MCF 10A (cell line): ENCODE data around the gene RPL29. TPM values are rescaled to one million over a fixed set of nuclear protein-coding genes. Genes with fewer than 3 reads are reported as not detected.

Experiments used
- BruUV-seq: library from RNA; stranded (reverse); fragments of 400-500 nt; replicated peaks from 2 replicates; lab custom pipeline; 2021; lab: Mats Ljungman, UMichigan
- CTCF ChIA-PET: fragments of 300-600 bp; sonication (Branson Sonifier 250); formaldehyde crosslinking; extraction: SDS; loops from one replicate; lab custom pipeline; 2021; ENCODE audit warnings: antibody characterized with exemption, inconsistent platforms; lab: Yijun Ruan, JAX
- POLR2A ChIA-PET: fragments of 300-600, 350-650 bp; sonication (Branson Sonifier 250); formaldehyde crosslinking; extraction: SDS; loops from one replicate; lab custom pipeline; 2020; ENCODE audit warnings: antibody characterized with exemption, inconsistent platforms; lab: Yijun Ruan, JAX
- DNase-seq: peaks from one replicate; pipeline ENCODE4 v3.0.0-alpha.2; 2018; ENCODE audit not compliant: unreplicated experiment
- H3K27ac Mint-ChIP-seq: one replicate; pipeline ENCODE4 v1.8.0; 2022; ENCODE audit warnings: mild to moderate bottlenecking, low read depth, mixed read lengths; ENCODE audit not compliant: unreplicated experiment
- H3K27me3 Mint-ChIP-seq: one replicate; pipeline ENCODE4 v1.8.0; 2022; ENCODE audit warnings: mixed read lengths; ENCODE audit not compliant: insufficient read depth, unreplicated experiment
- H3K36me3 Mint-ChIP-seq: one replicate; pipeline ENCODE4 v1.8.0; 2022; ENCODE audit warnings: mild to moderate bottlenecking, moderate library complexity, mixed read lengths; ENCODE audit not compliant: insufficient read depth, unreplicated experiment
- H3K4me1 Mint-ChIP-seq: one replicate; pipeline ENCODE4 v1.8.0; 2022; ENCODE audit warnings: mixed read lengths; ENCODE audit not compliant: insufficient read depth, unreplicated experiment
- H3K4me3 Mint-ChIP-seq: one replicate; pipeline ENCODE4 v1.8.0; 2022; ENCODE audit warnings: mild to moderate bottlenecking, moderate library complexity, mixed read lengths; ENCODE audit not compliant: unreplicated experiment
- H3K9me3 Mint-ChIP-seq: one replicate; pipeline ENCODE4 v1.8.0; 2022; ENCODE audit warnings: mixed read lengths; ENCODE audit not compliant: unreplicated experiment
- intact Hi-C: fragments of 100-400 bp; cut with micrococcal nuclease; formaldehyde crosslinking; loops from 2 replicates; pipeline ENCODE4 v1.14.1; 2022
- total RNA-seq: library from RNA; stranded (reverse); gene quantifications from 2 replicates; pipeline ENCODE4 v1.2.3, GENCODE V29; 2022
- TF ChIP-seq, protein P1 (sequence below): fragments of 200-600 bp; IDR thresholded peaks from one replicate; pipeline ENCODE4 v1.8.0; 2022; ENCODE audit warnings: antibody characterized with exemption, mild to moderate bottlenecking; ENCODE audit not compliant: unreplicated experiment

Gene RPL29
- total RNA-seq, 1 experiment from 2014 or later: 1,551 TPM

DNA sequence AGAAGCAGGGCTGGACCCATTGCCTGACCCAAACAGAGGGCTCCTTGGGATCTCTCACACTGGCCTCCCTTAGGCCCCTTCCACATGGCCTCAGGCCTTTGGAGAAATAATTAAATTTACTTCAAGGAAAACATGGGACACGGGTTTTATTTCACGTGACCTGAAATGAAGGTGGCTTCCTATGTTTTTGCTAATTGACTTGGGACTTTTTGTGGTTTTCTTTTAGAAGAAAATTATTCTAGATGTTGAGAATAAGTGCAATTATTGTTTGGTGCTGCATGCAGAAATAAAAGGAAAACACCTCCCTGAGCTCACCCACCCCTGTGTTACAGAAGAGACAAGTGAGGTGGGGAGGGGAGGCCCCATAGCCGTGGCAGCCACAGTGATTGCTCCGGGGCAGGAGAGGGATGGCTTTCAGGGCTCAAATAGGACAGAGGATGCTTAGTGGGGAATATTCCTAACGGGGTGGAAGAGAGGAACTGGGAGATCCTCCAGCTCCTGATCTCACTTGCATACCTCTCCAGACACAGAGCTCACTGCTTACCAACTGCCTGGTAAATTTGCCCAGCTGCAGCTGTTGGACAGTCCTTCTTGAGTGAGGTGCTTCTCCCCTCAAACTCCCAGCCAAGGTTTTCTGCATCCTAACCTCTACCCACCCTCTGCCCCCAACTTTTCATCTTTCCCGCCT, 29.2 kb upstream of the RPL29 start:
- Mint-ChIP-seq H3K4me3 (no peak overlapping the region), H3K27me3 (no peaks in the 10 kb centered on the region), H3K27ac (no peak overlapping the region), H3K9me3 (no peaks in the 10 kb centered on the region), H3K36me3 (no peaks in the 10 kb centered on the region), H3K4me1 (peaks cover 7% of the 10 kb centered on the region)
- ChIA-PET CTCF (interaction anchor here (1.1 to 1.7 kb wide), 3 partner anchors 12 to 120 kb away, joined by 5 to 6 read pairs (median 6); no protein-coding TSS in a partner anchor), POLR2A (no interaction called here)
- DNase-seq: no peak
- TF ChIP-seq, protein P1, sequence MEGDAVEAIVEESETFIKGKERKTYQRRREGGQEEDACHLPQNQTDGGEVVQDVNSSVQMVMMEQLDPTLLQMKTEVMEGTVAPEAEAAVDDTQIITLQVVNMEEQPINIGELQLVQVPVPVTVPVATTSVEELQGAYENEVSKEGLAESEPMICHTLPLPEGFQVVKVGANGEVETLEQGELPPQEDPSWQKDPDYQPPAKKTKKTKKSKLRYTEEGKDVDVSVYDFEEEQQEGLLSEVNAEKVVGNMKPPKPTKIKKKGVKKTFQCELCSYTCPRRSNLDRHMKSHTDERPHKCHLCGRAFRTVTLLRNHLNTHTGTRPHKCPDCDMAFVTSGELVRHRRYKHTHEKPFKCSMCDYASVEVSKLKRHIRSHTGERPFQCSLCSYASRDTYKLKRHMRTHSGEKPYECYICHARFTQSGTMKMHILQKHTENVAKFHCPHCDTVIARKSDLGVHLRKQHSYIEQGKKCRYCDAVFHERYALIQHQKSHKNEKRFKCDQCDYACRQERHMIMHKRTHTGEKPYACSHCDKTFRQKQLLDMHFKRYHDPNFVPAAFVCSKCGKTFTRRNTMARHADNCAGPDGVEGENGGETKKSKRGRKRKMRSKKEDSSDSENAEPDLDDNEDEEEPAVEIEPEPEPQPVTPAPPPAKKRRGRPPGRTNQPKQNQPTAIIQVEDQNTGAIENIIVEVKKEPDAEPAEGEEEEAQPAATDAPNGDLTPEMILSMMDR: no peak
- no TSS peak for BruUV-seq
- intact Hi-C loops: no loop called here

DNA sequence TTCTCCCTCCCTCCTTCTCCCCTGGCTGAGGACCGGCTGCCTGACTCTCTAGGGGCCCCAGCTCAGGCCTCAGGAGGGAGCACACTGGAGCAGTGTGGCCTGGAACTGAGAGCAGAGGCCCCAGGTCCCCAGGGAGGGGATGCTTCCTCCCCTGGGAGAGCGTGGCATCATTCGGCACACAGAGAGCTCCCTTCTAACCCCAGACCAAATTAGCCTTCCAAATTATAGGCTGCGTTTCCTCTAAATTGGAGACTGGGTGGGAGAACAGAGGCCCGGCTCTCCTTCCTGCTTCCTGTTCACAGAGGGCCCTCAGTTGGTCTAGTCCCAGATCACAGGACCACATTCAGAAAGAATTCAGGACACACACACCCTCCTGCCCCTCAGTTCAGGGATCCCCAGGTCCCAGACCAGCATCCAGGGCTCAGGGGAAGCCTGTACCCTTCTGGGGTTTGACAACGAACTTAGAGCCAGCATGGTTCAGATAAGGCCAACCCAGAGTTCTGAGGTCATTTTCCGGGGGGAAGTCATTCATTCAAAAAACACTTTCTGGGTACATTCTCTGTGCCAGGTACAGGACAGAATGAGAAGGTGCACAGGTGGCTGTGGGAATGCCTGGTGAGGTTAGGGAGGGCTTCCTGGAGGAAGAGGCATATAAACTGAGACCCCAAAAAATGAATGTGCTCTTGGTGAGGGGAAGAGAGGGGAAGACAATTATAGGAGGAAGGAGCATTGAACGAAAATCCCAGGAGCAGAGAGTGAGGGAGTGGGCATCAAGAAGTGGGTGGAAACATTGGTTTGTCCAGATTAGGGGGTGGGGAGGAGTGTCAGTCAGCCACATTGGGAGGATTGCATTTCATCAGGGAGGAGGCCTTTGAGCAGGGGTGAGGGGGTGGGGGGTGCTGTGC, 28.4 kb upstream of the RPL29 start:
- no TSS peak for BruUV-seq
- no peaks in the 10 kb centered on the region for H3K27me3 Mint-ChIP-seq
- POLR2A ChIA-PET: interaction anchor here (0.6 kb wide), 1 partner anchor 32 kb away, joined by 4 read pairs; the partner anchor contains the start of gene DUSP7
- H3K36me3 Mint-ChIP-seq: no peaks in the 10 kb centered on the region
- no peak overlapping the region for H3K27ac Mint-ChIP-seq
- TF ChIP-seq, protein P1: no peak
- no peaks in the 10 kb centered on the region for H3K9me3 Mint-ChIP-seq
- H3K4me3 Mint-ChIP-seq: no peak overlapping the region
- intact Hi-C loops: no loop called here
- H3K4me1 Mint-ChIP-seq: peaks cover 6% of the 10 kb centered on the region
- CTCF ChIA-PET: interaction anchor here (1.1 to 4.4 kb wide), 3 partner anchors 11 to 29 kb away, joined by 6 to 14 read pairs (median 8); no protein-coding TSS in a partner anchor
- DNase-seq: no peak

DNA sequence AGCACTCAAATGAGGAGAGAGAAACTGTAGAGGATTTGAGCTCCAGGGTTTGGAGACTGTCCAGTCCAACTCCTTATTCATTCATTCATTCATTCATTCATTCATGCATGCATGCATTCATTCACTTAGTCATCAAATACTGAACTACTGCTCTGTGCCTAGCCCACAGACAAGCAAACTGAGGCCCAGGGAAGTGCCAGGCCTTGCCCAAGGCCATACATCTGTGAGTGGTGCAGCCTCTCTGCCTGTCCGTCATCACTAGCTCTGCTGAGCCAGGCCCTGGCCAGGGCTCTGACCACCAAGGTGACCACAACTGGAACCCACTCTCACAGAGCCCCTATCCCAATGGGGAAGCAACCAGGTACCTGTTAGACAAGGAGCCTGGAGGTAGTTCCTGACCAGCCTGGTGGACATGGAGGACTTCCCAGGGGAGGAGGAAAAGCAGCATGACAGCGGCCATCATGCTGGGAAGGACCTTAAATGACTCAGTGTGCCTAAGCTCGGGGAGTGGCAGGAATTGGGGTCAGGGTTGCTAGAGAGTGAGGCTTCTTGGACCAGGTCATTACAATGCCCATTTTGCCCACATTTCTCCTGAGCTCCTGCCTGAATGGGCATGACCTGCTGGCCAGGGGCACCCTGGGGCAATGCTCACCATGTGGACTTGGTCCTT, 27.5 kb upstream of the RPL29 start:
- POLR2A ChIA-PET: interaction anchor here (0.6 to 2.3 kb wide), 2 partner anchors 8 to 33 kb away, joined by 4 to 5 read pairs; partner anchors contain the start of gene DUSP7
- Mint-ChIP-seq H3K4me1 (peaks cover 6% of the 10 kb centered on the region), H3K9me3 (no peaks in the 10 kb centered on the region), H3K4me3 (no peak overlapping the region), H3K27ac (no peak overlapping the region), H3K36me3 (no peaks in the 10 kb centered on the region), H3K27me3 (no peaks in the 10 kb centered on the region)
- intact Hi-C loops: no loop called here
- no peak for DNase-seq
- TF ChIP-seq, protein P1: no peak
- CTCF ChIA-PET: interaction anchor here (0.6 to 4.4 kb wide), 4 partner anchors 21 to 164 kb away, joined by 3 to 14 read pairs (median 6); no protein-coding TSS in a partner anchor
- BruUV-seq: no TSS peak
